Amygdala (tissue), 56 donors: ENCODE results near the gene SFT2D3.

Experiments used
- DNase-seq, 56 donors: peaks; one replicate each; lab custom pipeline; 2025; lab: John Stamatoyannopoulos, UW

Gene SFT2D3

DNA sequence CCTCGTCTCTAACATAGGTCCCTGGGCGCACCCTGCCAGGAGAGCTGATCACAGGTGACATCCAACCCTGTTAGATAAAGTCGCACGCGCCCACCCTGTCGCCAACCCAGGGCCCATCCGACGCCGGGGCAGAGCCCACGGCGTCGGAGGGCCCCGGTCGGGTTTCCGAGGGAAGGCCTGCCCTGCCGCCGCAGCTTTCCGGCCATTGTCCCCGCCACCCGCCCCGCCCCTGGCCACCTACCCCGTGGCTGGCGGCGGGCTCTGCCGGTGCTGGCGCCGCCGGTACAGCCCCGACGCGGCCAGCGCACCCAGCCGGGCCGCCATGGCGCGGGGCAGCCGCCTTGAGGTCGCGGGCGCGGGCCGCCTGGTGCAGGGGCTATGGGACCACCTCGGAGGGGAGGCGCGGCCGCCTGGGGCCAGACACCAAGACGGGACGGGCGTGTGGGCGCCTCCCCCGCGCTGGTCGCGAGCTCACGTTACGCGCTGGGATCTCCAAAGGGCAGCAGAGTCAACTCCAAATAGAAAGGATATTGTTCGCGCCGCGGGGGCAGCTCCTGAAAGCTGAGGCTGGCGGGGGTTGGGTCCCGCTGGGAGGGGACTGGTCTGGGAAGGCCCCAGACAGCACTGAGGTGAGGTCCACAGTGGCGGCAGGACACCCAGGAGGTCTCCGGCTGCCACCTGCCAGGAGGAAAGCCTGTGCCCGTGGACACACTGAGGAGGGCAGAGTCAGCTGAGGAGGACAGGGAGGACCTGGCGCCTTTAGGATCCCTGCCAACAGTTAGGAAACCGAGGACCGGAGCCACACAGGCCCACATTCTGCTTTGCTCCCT is 37.0 kb upstream of the SFT2D3 start:
- no peak for DNase-seq

DNA sequence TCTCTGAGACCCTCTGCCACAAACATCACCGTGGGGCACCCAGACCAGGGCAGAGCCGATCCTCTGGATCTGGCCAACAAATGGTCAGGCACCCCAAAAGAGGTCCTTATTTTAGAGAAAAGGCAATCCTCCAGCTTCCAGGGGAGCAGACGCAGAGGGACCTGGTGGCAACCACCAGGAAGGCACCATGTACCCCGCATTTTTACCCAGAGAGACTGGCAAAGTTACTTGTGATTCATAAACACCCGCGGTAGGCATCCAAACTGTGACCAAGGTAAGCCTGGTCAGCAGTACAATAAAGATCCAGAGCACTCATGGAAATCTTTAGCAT is 36.4 kb upstream of the SFT2D3 start:
- DNase-seq, result no peak

DNA sequence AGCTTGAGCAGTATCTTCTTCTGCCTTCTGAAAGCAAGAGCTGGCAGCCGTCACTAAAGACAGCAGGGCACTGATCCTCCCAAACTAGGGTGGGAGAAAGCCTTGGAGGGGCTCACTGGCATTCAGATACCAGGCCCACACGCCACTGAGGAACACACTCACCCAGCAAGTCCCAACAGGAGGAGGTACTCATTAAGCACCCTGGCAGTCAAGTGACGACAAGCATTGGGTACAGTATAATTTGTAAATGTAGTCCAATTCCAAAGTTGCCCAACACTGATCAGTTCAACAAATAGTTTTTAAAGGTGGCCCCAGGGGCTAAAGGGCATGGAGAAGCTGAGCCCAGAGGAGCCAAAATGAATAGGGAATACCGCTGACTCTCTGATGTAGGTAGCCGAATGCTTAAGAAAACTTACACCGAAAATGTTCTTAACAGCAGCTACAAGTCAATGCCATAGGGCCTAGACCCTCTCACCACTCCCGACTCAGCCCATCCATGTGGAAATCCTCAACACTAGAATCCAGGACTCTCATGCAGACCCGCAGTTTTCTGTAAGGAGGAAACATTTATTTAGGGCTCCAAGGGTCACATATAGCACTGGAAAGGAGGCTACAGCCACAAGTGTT is 35.9 kb upstream of the SFT2D3 start:
- DNase-seq, result no peak

DNA sequence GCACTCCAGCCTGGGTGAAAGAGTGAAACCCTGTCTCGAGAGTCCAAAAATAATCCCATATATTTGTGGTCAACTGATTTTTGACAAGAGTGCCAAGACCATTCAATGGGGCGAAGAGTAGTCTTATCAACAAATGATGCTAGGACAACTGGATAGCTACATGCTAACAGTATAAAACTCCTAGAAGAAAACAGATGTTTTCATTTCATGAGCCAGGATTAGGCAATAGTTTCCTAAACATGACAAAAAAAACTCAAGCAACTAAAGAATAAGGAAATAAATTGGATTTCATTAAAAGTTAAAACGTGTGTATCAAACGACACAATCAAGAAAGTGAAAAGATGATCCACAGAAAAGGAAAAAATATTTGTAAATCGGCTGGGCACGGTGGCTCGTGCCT is 32.2 kb upstream of the SFT2D3 start:
- DNase-seq, result no peak

DNA sequence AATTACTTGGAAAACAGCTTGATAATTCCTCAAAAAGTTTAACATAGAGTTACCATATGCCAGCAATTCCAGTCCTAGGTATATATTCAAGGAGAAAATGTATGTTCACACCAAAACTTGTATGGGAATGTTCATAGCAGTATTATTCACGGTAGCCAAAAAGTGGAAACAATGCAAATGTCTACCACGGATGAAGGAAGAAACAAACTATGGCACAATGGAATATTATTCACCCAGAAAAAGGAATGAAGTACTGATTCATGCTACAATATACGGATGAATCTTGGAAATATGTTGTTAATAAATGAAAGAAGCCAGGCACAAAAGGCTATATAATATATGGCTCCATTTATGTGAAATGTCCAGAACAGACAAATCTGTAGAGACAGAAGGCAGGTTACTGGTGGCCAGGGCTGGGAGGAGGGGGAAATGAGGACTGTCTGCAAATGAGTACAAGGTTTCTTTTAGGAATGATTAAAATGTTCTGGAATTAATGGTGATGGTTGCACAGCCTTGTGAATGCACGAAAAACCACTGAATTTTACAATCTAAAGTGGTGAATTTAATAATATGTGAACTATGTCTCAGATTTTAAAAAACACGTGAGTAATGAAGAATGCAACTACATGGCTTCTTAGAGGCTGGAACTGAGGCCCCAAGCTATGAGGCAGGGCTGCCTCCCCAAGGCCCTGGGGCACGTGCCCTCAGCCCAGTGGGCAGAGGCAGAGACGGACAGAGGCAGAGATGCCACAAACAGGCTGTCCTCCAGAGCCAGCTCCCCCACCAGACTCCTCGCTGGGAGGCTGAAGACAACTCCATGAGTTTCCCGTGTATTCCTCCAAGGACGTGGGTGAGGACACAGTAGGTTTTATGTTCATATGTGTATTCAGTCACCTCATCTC is 31.0 kb upstream of the SFT2D3 start:
- DNase-seq, result no peak

DNA sequence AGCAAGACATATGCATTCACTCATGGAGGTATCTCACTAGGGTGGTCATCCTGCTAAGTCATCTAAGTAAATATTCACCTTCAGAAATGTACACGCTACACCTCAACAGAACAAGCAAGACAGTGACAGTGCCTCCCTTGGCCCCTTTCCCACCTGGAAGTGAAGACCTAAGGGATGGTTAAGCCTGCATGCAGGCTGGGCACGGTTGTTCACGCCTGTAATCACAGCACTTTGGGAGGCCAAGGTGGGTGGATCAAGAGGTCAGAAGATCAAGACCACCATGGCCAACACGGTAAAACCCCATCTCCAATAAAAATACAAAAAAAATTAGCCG is 30.4 kb upstream of the SFT2D3 start:
- no peak for DNase-seq

DNA sequence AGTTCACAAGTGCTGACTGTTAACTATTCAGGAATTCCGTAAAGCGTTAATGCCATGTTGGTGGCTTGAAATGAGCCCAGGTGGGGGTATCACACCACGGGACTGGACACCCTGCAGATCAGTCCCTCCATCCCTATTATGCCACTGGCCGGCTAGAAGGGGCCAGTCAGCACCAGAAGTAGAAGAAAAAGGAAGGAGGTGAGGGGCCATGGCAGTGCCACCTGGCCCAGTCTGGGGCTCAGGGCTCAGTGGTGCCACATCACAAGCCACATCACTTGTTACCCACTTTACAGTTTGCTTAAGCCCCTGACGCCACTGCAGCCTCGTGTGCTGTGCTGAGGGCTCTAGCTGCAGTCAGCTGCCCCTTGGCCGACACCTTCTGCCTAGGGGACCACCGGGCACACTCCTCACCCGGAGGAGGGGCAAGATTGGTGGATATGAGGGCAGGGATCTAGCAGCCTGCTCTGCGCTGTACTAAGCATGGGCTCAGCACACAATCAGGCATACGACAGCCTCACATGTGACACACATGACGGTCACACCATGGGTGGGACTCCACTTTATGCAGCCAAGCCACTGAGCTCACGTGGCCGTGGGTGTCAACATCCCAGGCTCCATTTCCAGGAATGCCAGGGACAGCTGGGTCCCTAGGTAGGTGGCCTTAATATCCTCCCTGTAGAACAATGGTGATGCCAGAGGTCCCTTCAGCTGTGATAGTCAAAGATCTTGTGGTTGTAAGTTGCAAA is 29.6 kb upstream of the SFT2D3 start:
- no peak for DNase-seq

DNA sequence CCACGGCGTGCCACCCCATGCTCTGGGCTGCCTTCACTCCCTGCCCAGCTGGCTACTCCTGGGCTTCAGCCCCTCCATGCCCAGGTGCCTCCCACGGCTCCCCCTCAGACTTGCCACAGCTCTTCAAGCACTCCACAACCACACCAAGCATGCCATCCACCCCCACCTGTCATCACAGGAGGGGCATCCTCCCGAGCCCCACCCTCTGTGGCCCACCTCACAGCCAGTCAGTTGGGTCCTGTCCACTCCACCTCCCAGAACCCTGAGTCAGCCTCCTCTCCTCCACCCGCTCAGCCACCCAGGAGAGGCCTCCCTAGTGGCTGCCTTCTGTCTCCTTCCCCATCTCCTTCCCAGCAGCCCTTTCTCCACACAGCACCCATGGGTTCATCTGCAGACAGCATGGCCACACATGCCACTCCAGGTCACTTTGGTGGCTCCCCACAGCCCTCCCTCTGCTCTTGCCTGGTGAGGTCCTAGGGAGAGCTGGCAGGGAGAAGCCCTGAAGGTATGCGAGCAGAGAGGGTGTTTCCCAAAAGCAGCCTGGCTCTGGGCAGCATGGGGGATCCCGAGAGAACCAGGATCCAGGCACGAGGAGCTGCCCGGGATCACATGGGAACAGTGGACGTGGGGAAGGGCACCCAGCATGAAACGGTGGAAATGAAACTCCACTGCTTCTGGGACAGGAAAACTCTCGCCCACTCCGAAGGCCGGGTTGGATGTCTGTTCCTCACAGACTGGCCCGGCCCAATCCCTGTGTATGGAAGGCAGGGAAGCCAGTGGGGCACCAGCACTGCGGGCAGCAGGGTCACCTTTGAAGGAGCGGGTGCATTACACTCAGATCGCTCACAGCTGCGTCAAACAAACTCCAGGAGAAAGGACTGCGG is 28.7 kb upstream of the SFT2D3 start:
- no peak for DNase-seq

DNA sequence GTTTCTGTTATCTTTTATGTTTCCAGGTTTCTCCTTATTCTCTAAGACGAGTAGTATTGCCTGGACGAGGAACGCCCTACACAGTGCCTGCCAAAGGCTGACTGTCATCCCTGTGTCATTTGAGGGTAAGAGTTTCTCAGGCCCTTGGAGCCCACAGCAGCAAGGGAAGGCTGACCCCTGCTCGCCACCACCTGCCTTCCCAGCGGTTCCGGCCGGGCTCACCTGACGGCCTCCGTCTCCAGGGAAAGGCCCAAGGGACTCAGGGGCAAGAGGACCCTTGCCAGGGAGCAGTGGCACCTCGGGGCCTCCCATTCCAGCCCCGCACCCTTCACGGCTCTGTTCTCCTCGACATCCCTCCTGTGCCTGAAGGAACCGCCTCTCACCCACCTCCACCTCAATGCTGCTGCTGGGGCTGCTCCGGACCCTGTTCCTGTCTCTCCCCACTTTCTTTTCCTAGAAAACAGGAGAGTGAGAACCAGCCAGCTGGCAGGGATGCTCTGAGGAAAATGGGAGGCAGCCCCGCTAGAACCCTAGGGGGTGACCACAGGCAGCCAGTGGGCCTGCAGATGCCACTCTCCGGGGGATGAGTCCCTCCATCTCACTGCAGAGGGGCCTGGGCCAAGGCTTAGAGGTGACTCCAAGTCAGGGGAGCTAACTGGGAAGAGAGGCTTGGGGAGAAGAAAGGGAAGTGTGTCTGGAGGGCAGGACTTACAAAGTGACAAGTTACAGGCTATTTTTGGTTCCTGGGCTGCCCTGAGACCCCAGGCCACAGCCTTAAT is 27.8 kb upstream of the SFT2D3 start:
- DNase-seq, result no peak

DNA sequence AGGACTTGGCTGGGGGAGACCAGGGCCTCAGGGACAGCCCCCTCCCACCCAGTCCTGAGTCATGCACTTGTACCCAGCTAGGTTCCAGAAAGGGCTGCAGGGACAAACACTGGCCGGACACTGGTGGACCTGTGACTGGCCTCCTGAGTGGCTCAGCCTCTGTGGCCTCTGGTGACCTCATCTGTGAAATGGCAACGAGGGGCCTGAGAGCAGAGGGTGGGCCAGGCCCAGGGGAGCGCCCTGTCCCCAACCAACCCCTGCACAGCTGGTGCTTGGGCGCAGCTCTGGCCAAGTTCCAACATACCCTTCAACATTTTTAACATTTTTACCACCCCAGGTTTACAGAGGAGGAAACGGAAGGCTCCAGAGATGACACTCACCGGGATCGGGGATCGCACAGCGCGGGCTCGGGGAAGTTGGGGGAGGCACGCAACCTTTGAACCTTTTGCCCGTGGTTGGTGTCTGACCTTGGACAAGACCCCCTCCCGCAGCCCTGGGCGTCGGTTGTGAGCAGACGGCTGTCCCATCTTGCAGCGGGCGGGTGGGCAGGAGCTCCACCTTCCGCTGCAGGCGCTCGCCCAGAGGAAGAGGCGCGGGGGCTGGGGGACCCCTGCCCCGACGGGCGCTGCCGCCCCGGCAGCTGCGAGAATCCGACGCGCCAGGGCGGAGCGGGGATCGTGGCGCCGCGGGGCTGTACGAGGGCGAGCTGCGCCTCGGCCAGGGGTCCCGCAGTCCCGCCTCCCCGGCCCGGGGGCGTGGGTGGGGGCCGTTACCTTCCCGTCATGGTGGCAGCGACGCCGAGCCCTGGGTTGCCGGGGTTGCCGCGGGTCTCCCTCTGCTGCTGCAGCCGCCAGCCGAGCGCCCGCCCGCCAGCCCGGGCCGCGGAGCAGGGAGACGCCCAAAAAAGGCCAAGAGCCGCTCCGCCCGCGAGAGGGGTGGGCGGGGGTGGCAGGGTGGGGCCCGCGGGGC is 26.8 kb upstream of the SFT2D3 start:
- peak in 1 of 56 donors; percentile 52 for DNase-seq

DNA sequence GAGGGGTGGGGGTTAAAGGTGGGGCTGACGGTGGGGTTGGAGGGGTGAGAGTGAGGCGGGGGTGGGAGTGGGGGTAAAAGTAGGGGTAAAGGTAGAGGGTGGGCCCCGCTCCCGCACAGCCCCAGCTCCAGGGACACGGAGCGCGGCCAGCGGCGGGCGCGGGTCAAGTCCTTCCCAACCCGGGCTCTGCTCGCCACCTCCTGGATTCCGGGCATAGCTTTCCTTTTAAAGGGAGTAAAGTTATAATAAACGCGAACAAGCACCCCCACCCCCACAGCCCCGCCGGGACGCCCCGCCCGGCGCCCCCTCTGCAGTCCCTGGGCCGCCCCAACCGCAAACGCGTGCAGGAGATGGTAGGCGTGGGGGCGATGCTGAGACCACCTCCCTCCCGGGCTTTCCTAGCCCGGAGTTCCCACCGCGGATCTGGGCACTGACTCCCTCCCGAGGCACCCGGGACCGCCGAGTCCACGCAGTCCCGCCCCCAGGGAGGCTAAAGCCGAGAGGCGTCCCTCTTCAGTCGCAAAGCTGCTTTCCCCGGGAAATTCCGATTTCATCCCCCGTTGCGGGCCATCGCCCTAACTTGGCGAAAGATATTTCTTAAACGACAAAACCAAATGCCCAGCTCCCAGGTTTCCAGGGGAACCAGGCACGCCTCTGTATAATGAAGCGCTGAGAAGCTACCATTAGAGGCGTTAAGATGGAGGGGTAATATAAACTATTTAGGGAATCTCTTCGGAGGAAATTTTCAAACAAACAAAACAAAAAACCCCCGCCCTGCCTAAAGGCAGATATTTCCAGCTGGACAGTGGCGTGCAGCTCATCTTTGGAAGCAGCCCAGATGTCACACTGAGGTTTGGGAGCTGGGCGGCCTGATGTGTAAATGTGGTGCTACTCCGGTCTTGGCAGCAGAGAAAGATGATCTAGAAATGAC is 25.7 kb upstream of the SFT2D3 start, which contains the start of gene LIMS2:
LIMS2 (minus strand) TSS at position 200 of the 931 bp plus-strand sequence. CDS start 506 bp downstream, outside the sequence.
- peak in 3 of 56 donors; percentile 28 to 60 (median 41) for DNase-seq

DNA sequence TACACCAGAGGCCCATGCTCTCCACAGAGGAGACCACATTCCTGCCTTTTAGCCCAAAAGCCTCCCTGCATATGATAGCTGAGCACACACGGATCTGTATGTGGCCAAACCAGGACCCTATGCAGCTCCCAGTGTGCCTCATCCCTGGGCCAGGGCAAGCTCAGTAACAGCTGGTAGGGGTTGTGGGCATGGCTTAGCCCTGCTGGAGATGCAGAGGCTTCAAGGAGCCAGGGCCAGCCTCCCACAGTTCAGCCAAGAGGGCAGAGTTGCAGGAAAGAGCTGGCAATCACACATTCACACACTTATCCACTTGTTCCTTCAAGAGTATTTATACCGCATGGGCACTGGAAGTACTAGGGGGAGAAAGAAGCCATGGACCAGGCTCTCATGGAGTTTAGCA is 24.4 kb upstream of the SFT2D3 start:
- no peak for DNase-seq

DNA sequence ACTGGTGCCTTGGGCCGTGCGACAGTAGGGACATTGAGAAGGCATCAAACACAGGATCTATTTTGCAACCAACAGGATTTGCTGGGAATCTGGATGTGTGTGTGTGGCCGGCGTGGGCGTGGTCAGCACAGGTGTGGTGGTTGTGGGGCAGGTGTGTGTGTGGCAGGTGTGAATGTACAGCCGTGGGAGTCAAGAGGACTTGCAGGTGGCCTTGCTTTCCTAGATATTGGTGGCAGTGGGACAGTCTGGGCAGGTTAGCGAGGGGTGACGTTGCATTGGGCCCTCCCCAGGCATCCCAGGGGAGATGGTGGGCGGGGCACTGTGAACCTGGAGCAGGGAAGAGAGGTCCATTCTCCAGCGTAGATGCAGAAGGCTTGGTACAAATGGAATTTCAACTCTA is 22.8 kb upstream of the SFT2D3 start:
- no peak for DNase-seq

DNA sequence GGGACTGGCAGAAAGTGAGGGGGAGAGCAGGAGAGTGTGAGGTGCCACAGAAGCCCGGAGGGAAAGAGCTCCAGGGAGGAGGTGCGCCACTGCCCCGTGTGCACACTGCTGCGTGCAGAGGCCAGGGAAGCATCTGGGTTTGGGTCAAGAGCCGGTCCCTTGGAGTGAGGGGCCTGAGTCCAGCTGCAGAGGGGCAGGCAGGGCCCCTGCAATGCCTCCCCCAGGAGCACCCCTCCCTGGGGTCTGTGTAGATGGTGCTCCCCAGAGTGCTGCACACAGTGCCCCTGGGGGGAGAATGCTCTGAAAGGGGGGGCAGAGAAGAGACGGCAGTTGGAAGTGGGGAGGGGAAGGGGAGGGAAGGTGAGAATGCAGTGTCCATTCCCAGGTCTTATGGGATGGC is 22.3 kb upstream of the SFT2D3 start:
- no peak for DNase-seq

DNA sequence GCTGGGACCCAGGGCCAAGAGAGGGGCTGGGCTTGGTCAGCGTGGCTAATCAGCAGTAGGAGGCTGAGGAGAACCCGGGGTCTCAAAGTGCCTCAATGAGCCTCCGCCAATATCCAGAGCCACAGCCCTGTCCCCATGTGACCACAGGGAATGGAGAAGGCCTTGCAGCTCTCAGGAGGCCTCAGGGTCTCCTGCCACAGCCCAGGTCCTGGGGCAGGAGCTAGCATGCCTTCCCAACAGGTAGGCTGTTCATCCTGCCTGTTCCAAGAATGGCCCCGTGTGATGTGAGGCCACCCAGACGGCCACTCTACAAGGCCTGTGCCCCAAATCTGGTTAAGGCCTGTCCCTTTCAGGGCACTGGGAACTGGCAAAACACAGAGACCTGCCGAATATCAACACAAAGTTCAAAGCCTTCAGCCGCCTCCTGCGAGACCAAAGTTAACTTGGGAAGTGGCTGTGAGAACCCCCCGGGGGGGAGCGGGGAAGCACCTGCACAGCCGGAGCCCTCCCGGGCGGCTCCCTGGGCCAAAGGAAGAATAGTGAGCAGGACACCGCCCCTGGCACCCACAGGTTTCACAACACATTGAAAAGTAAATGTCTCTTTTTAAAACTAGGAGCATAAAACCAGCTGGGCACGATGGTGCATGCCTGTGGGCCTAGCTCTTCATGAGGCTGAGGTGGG is 21.5 kb upstream of the SFT2D3 start:
- DNase-seq, result no peak

DNA sequence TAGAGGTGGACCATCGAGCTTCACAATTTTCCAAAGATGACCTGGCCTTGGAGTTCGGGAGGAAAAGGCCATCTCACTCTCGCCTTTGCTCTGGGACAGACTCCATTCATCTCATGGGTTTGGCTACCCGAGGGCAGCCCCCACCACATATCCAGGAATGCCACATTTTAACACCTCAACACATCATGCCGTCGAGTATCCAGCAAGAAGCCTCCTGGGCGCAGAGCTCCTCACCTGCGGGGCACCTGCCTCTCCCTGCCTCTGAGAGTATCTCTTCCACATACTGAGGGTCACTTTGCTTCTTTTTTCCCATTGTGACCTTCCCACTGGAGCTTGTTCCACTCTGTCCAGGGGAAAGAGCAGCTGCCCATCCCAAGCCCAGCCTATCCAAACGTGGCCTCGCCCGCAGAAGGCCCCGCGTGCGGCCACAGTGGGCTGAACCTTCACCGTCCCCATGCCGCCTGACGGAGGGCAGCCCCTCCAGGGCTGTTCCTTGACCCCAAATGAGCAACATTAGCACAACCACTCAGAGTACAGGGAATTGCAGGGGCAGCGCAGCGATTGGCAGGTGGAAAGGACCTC is 20.5 kb upstream of the SFT2D3 start:
- no peak for DNase-seq
